H1 (cell line): ENCODE results near the gene CRY1. TPM values are rescaled to one million over a fixed set of nuclear protein-coding genes. Genes with fewer than 3 reads are reported as not detected.

Experiments used
- ATF3 ChIP-seq: IDR thresholded peaks from 2 replicates; pipeline ENCODE4 v1.6.1; 2011; ENCODE audit warnings: low read depth, mild to moderate bottlenecking, low read length; ENCODE audit not compliant: insufficient read depth
- polyA plus RNA-seq, 7 experiments: library from polyadenylated mRNA; depleted of rRNA in 3 of 7; stranded (reverse) in 5 of 7; unstranded in 2 of 7; fragments of >200 nt in 5 of 7; fragments of 200-250 nt in 2 of 7; gene quantifications; 1 replicate in 5 of 7; 2 replicates in 1 of 7; 4 replicates in 1 of 7; pipeline versions ENCODE4 v1.2.1 to v1.2.3, GENCODE V29; 2011 to 2013; ENCODE audit warnings: missing spikeins in 2 of 7, mixed read lengths in 2 of 7
- total RNA-seq: library from RNA; stranded (reverse); fragmentation: NEBNext Ultra II Directional; extraction: Animal tissue kit (Norgen Biotek cat#: 25700); gene quantifications from 2 replicates; pipeline ENCODE4 v1.2.1, GENCODE V29; 2021

Gene CRY1
- total and polyA plus RNA-seq, 2 of the 8 experiments (the other 6 are each of a cell fraction or from before 2014, with no cell fraction given), result 13.6 to 25.1 TPM

- TF ChIP-seq ATF3, result no peak
These were observed 34.4 kb upstream of the CRY1 start (continued) for GRCh38 chr12:107127482-107128430.
